ENCODE measurements around the gene SMAD6.
A peak's percentile ranks its signal among the peaks of the same experiment; 100 is the strongest.

The SMAD6 gene

GRCh38 chr15:66808181-66808824, 106.3 kb downstream of the SMAD6 start:
- no peak for DNase-seq (ENCODE audit: low spot score)
- CTCF ChIA-PET, result no interaction called here
- TF ChIP-seq CTCF (conservative IDR thresholded peaks at IDR 0.05; ENCODE audit: low read depth), result no peak
- POLR2A ChIA-PET (ENCODE audit: low non-redundant PET), result no interaction called here
- no peak overlapping the region for H3K27ac ChIP-seq

GRCh38 chr15:66809664-66810063, 107.6 kb downstream of the SMAD6 start:
- H3K27ac ChIP-seq, result no peak overlapping the region
- DNase-seq (ENCODE audit: low spot score), result no peak
- POLR2A ChIA-PET (ENCODE audit: low non-redundant PET), result no interaction called here
- CTCF ChIA-PET, result interaction anchor here (0.6 to 0.8 kb wide), 2 partner anchors 42 to 186 kb away, joined by 3 to 5 read pairs; no protein-coding TSS in a partner anchor
- no peak for TF ChIP-seq CTCF (conservative IDR thresholded peaks at IDR 0.05; ENCODE audit: low read depth)

- CTCF ChIA-PET, result interaction anchor here (0.6 kb wide), 1 partner anchor 36 kb away, joined by 3 read pairs; no protein-coding TSS in a partner anchor
- peak; percentile 35 for DNase-seq (ENCODE audit: low spot score)
These were observed 113.3 kb downstream of the SMAD6 start for GRCh38 chr15:66815318-66815717.

GRCh38 chr15:66816201-66816600, 114.2 kb downstream of the SMAD6 start:
- no peak for TF ChIP-seq CTCF (conservative IDR thresholded peaks at IDR 0.05; ENCODE audit: low read depth)
- no peak for DNase-seq (ENCODE audit: low spot score)
- ChIA-PET POLR2A (ENCODE audit: low non-redundant PET) (no interaction called here), CTCF (interaction anchor here (0.6 kb wide), 1 partner anchor 9 kb away, joined by 4 read pairs; no protein-coding TSS in a partner anchor)
- no peak overlapping the region for H3K27ac ChIP-seq

More at GRCh38 chr15:66815318-66815717, 113.3 kb downstream of the SMAD6 start:
- POLR2A ChIA-PET (ENCODE audit: low non-redundant PET), result no interaction called here
- no peak overlapping the region for H3K27ac ChIP-seq
- no peak for TF ChIP-seq CTCF (conservative IDR thresholded peaks at IDR 0.05; ENCODE audit: low read depth)

- DNase-seq (ENCODE audit: low spot score), result no peak
- CTCF ChIA-PET, result no interaction called here
- POLR2A ChIA-PET (ENCODE audit: low non-redundant PET), result no interaction called here
- no peak for TF ChIP-seq CTCF (conservative IDR thresholded peaks at IDR 0.05; ENCODE audit: low read depth)
- H3K27ac ChIP-seq, result no peak overlapping the region
These were observed 117.0 kb downstream of the SMAD6 start for GRCh38 chr15:66819084-66819483.

GRCh38 chr15:66820481-66821176, 118.6 kb downstream of the SMAD6 start:
- no peak for DNase-seq (ENCODE audit: low spot score)
- no peak for TF ChIP-seq CTCF (conservative IDR thresholded peaks at IDR 0.05; ENCODE audit: low read depth)
- CTCF ChIA-PET, result interaction anchor here (1.0 kb wide), 1 partner anchor 29 kb away, joined by 3 read pairs; no protein-coding TSS in a partner anchor
- POLR2A ChIA-PET (ENCODE audit: low non-redundant PET), result no interaction called here
- no peak overlapping the region for H3K27ac ChIP-seq

Data from RWPE1 (cell line).